Kidney capillary endothelial cell (primary cell): ENCODE results near the gene GAS2.

Experiments used
- DNase-seq: peaks from one replicate; pipeline ENCODE4 v3.0.0-alpha.2; 2018; ENCODE audit warnings: low spot score

GAS2 gene

GRCh38 chr11:22787551-22788162 is 121.2 kb downstream of the GAS2 start:
- peak; percentile 74 for DNase-seq

- DNase-seq = peak; percentile 90
Observed at GRCh38 chr11:22792497-22792896, 126.1 kb downstream of the GAS2 start.

GRCh38 chr11:22795914-22796313 is 129.5 kb downstream of the GAS2 start:
- no peak for DNase-seq

- no peak for DNase-seq
Observed at GRCh38 chr11:22797047-22797446, 130.6 kb downstream of the GAS2 start.

GRCh38 chr11:22798901-22799300 is 132.5 kb downstream of the GAS2 start:
- no peak for DNase-seq

GRCh38 chr11:22800482-22800881 is 134.1 kb downstream of the GAS2 start:
- no peak for DNase-seq

GRCh38 chr11:22802861-22803260 is 136.4 kb downstream of the GAS2 start:
- no peak for DNase-seq

- no peak for DNase-seq
Observed at GRCh38 chr11:22807391-22807790, 141.0 kb downstream of the GAS2 start.

GRCh38 chr11:22807855-22808570 is 141.6 kb downstream of the GAS2 start:
- DNase-seq = peak; percentile 87

- no peak for DNase-seq
Observed at GRCh38 chr11:22808571-22809197, 142.3 kb downstream of the GAS2 start.

- DNase-seq = no peak
Observed at GRCh38 chr11:22809893-22810292, 143.5 kb downstream of the GAS2 start.

- no peak for DNase-seq
Observed at GRCh38 chr11:22822203-22822602, 155.8 kb downstream of the GAS2 start.

GRCh38 chr11:22828373-22828772 is 162.0 kb downstream of the GAS2 start:
- no peak for DNase-seq

- DNase-seq = peak; percentile 95
Observed at GRCh38 chr11:22829231-22830081, 163.0 kb downstream of the GAS2 start, which contains the start of gene SVIP. SVIP (minus strand) TSS chr11:22829801; CDS start chr11:22829748, 53 bp downstream.

- no peak for DNase-seq
Observed at GRCh38 chr11:22830082-22830414, 163.6 kb downstream of the GAS2 start.

- peak; percentile 88 for DNase-seq
Observed at GRCh38 chr11:22832315-22833015, 166.1 kb downstream of the GAS2 start.

GRCh38 chr11:22846726-22847125 is 180.3 kb downstream of the GAS2 start:
- no peak for DNase-seq

GRCh38 chr11:22851477-22851876 is 185.1 kb downstream of the GAS2 start:
- DNase-seq = no peak

GRCh38 chr11:22859756-22860155 is 193.3 kb downstream of the GAS2 start:
- no peak for DNase-seq

- no peak for DNase-seq
Observed at GRCh38 chr11:22860241-22860640, 193.8 kb downstream of the GAS2 start, which contains the start of gene CCDC179. CCDC179 (minus strand) TSS chr11:22860474; CDS start chr11:22860421, 53 bp downstream.
